ENCODE results near the gene TBX10. TPM values are rescaled to one million over a fixed set of nuclear protein-coding genes. Genes with fewer than 3 reads are reported as not detected.
"Not testable (repeated sequence)": the region's sequence is repeated elsewhere in the genome, so short reads cannot be mapped to it uniquely, and the experiment has no call there.

The TBX10 gene
- total and polyA plus RNA-seq, 7 donors = 15.8 to 109 (median 60.6) TPM; not detected in 4

DNA sequence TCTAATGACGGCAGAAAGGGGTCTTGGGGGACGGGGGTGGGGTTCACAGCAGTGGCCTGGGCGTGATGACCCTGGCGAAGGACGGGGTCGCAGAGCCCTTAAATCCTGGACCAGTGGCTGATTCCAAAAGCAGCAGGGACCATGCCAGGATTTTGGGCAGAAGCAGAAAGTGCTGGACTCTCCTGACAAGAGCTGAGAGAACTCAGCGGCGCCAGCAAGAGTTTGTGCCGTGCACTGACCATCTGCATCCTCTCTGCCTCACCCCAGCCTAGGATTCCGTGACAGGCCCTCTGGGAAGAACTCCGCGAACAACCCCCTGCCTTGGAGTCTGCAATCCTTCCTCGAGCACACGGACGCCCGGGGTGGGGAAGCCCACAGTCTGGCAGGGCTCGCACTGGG, 33.5 kb downstream of the TBX10 start:
- DNase-seq = peak; percentile 67
- peak overlapping the region; percentile 85 to 94 (median 88) for H3K27ac ChIP-seq

GRCh38 chr11:67605231-67606011, 34.1 kb downstream of the TBX10 start:
- TF ChIP-seq POLR2A (IDR thresholded peaks at IDR 0.05) (no peak), POLR2AphosphoS5 (IDR thresholded peaks at IDR 0.05) (no peak), CTCF (IDR thresholded peaks at IDR 0.05) (no peak), EP300 (IDR thresholded peaks at IDR 0.05) (no peak)
- no peak for DNase-seq
- peak overlapping the region in 1 of 4 donors; percentile 94 for H3K27ac ChIP-seq
- peaks cover 7 to 23% (median 9%) of the 10 kb centered on the region in 4 donors for H3K36me3 ChIP-seq
- WGBS, 2 donors = 66 to 78% methylated on average over 11 of the region's 11 CpGs
- no peaks in the 10 kb centered on the region for H3K27me3 ChIP-seq
- no peaks in the 10 kb centered on the region for H3K9me3 ChIP-seq
- H3K4me1 ChIP-seq = peaks cover 0 to 20% (median 19%) of the 10 kb centered on the region in 4 donors
- H3K4me3 ChIP-seq = no peak overlapping the region
- intact Hi-C loops (cut with DNase I) = loop anchor here (1.0 to 2.0 kb wide), 3 partner anchors 21 to 33 kb away; no protein-coding TSS in a partner anchor

More for the DNA sequence above, 33.5 kb downstream of the TBX10 start:
- Histone ChIP-seq H3K4me1 (peaks cover 0 to 20% (median 19%) of the 10 kb centered on the region in 4 donors), H3K36me3 (peaks cover 13 to 30% (median 14%) of the 10 kb centered on the region in 4 donors), H3K27me3 (no peaks in the 10 kb centered on the region), H3K4me3 (peak overlapping the region; percentile 86 to 100 (median 94)), H3K9me3 (no peaks in the 10 kb centered on the region)
- TF ChIP-seq POLR2AphosphoS5 (IDR thresholded peaks at IDR 0.05) = no peak
- TF ChIP-seq POLR2A (IDR thresholded peaks at IDR 0.05) = no peak
- TF ChIP-seq CTCF (IDR thresholded peaks at IDR 0.05) = no peak
- no peak for TF ChIP-seq EP300 (IDR thresholded peaks at IDR 0.05)
- WGBS, 2 donors = 30 to 49% methylated on average over 17 of the region's 17 CpGs
- intact Hi-C loops (cut with DNase I) = loop anchor here (1.0 to 2.0 kb wide), 3 partner anchors 22 to 34 kb away; no protein-coding TSS in a partner anchor

DNA sequence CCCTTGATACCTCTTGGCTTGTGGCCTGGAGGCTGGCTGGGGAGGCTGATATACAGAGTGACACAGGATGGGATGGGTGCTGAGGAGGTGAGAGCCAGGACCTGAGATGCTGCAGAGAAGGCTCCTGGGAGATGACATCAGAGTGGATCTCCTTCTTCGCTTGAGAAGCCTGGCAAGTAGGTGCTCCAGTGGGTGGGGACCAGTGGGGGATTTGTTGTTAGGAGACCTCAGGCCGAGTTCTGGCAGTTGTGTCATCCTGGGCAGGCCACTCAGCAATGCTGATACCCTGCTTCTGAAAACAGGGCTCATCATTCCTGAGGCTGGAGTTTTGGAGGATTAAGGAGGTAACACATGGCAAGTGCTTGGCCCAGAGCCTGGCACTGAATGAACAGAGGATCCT, 34.7 kb downstream of the TBX10 start:
- Histone ChIP-seq H3K9me3 (no peaks in the 10 kb centered on the region), H3K36me3 (peaks cover 3 to 17% (median 6%) of the 10 kb centered on the region in 4 donors), H3K4me3 (no peak overlapping the region), H3K27ac (no peak overlapping the region), H3K27me3 (no peaks in the 10 kb centered on the region), H3K4me1 (peaks cover 0 to 20% (median 19%) of the 10 kb centered on the region in 4 donors)
- intact Hi-C loops (cut with DNase I) = no loop called here
- no peak for DNase-seq
- TF ChIP-seq POLR2AphosphoS5 (IDR thresholded peaks at IDR 0.05) (no peak), CTCF (IDR thresholded peaks at IDR 0.05) (no peak), POLR2A (IDR thresholded peaks at IDR 0.05) (no peak), EP300 (IDR thresholded peaks at IDR 0.05) (no peak)
- 95 to 96% methylated on average over 2 of the region's 2 CpGs for WGBS, 2 donors

- H3K36me3 ChIP-seq = peaks cover under 1 to 10% (median 2%) of the 10 kb centered on the region in 4 donors
These were observed 35.4 kb downstream of the TBX10 start for GRCh38 chr11:67604119-67604518.

DNA sequence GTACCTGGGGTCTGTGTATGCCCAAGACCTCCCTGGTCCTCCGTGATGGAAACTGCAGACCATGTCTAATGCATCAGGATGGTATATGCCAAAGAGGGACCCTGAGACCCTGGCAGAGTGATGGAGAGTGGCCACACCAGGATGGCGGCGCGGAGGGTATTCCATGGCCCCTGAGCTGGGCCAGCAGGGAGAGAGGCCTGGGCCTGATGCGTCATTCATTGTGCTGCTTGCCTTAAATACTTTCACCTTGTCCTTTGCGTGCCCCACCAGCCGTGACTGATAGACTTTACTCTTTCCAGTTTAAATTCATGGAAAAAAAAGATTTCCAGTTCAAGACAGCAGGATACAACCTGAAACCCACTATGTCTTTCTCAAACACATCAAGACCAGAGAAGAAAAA, 38.5 kb downstream of the TBX10 start:
- intact Hi-C loops (cut with DNase I) = no loop called here
- no peaks in the 10 kb centered on the region for H3K27me3 ChIP-seq

More at GRCh38 chr11:67604119-67604518, 35.4 kb downstream of the TBX10 start:
- WGBS, 2 donors = 72 to 73% methylated on average over 2 of the region's 4 CpGs
- H3K27ac ChIP-seq; DNase-seq; intact Hi-C loops (cut with DNase I); H3K4me3 ChIP-seq; H3K9me3 ChIP-seq; H3K27me3 ChIP-seq: not testable (repeated sequence)
- H3K4me1 ChIP-seq = peaks cover 0 to 20% (median 19%) of the 10 kb centered on the region in 4 donors

More for the DNA sequence above, 38.5 kb downstream of the TBX10 start:
- no peaks in the 10 kb centered on the region for H3K36me3 ChIP-seq
- peaks cover 0 to 3% (median 2%) of the 10 kb centered on the region in 4 donors for H3K4me1 ChIP-seq
- DNase-seq = no peak
- TF ChIP-seq POLR2A (IDR thresholded peaks at IDR 0.05) (no peak), CTCF (IDR thresholded peaks at IDR 0.05) (no peak), EP300 (IDR thresholded peaks at IDR 0.05) (no peak), POLR2AphosphoS5 (IDR thresholded peaks at IDR 0.05) (no peak)
- 94 to 96% methylated on average over 7 of the region's 7 CpGs for WGBS, 2 donors
- no peak overlapping the region for H3K27ac ChIP-seq
- H3K4me3 ChIP-seq = no peak overlapping the region
- H3K9me3 ChIP-seq = no peaks in the 10 kb centered on the region
